Thyroid gland (tissue), 4 donors: ENCODE measurements around the gene HPGDS.

Experiments
- POLR2A ChIP-seq, 2 donors: fragments of 450-650 bp; IDR thresholded peaks; one replicate each; pipeline ENCODE4 v1.6.1; 2017; ENCODE audit warnings: antibody characterized with exemption in 2 of 2, mild to moderate bottlenecking in 2 of 2, moderate library complexity in 1 of 2
- TF ChIP-seq, protein P1 (sequence below), 6 experiments: fragments of 200-600 bp in 3 of 6; fragments of 450-650 bp in 3 of 6; sonication (generic) in 3 of 6; IDR thresholded peaks; one replicate each; pipeline ENCODE4 v1.5.1; 2016 to 2019; ENCODE audit warnings: antibody characterized with exemption in 6 of 6, mild to moderate bottlenecking in 2 of 6, inconsistent platforms in 1 of 6, moderate library complexity in 1 of 6

DNA sequence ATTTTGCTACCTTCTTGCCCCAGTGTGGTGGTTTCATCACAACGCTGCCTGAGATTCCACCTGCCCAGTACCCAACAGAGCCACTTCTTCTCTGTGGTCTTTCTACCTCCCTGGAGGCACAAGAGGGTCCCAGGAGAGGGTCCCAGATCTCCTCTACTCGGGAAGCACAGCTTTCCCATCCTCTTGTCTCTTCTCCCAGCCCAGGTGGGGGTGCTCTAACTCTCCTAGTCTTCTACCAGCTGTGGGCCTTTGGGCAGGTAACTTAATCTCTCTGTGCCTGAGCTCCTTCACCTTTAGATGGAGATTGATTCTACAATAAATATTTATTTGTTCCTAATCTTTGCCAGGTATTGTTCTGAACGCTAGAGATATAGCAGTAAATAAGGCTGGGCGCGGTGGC is 1.8 kb upstream of the HPGDS start:
- no peak for TF ChIP-seq POLR2A (IDR thresholded peaks at IDR 0.05)
- TF ChIP-seq, protein P1, sequence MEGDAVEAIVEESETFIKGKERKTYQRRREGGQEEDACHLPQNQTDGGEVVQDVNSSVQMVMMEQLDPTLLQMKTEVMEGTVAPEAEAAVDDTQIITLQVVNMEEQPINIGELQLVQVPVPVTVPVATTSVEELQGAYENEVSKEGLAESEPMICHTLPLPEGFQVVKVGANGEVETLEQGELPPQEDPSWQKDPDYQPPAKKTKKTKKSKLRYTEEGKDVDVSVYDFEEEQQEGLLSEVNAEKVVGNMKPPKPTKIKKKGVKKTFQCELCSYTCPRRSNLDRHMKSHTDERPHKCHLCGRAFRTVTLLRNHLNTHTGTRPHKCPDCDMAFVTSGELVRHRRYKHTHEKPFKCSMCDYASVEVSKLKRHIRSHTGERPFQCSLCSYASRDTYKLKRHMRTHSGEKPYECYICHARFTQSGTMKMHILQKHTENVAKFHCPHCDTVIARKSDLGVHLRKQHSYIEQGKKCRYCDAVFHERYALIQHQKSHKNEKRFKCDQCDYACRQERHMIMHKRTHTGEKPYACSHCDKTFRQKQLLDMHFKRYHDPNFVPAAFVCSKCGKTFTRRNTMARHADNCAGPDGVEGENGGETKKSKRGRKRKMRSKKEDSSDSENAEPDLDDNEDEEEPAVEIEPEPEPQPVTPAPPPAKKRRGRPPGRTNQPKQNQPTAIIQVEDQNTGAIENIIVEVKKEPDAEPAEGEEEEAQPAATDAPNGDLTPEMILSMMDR (IDR thresholded peaks at IDR 0.05): no peak
